Measurements from ENCODE around the gene ARHGAP27. TPM values are rescaled to one million over a fixed set of nuclear protein-coding genes. Genes with fewer than 3 reads are reported as not detected.

Gene ARHGAP27
- polyA plus RNA-seq, 1 donor (not counting 4 experiments of a cell fraction or from before 2014, with no cell fraction given) = 14.4 TPM

- dilution Hi-C loops (cut with MboI; ENCODE audit: extremely low pct_ligation_motif_present, low sequenced_read_pairs) = no loop called here
- Histone ChIP-seq H3K4me1 (ENCODE audit: control insufficient read depth, extremely low read depth, insufficient read depth, low read length) (peaks cover 8% of the 10 kb centered on the region), H3K36me3 (ENCODE audit: control insufficient read depth in 2 of 2, extremely low read depth in 1 of 2, insufficient read depth in 2 of 2, low read length in 2 of 2) (no peaks in the 10 kb centered on the region), H3K4me2 (ENCODE audit: control insufficient read depth, extremely low read depth, insufficient read depth, low read depth, low read length) (no peak overlapping the region), H2AFZ (ENCODE audit: control insufficient read depth, low read length) (no peak overlapping the region), H3K9me3 (ENCODE audit: control insufficient read depth, low read depth, low read length) (no peaks in the 10 kb centered on the region), H3K27me3 (ENCODE audit: control insufficient read depth, extremely low read depth, insufficient read depth, low read length) (no peaks in the 10 kb centered on the region), H3K9ac (ENCODE audit: control insufficient read depth, extremely low read depth, insufficient read depth, low read length) (no peak overlapping the region), H3K4me3 (ENCODE audit: control insufficient read depth in 2 of 3, extremely low read depth in 1 of 3, insufficient read depth in 2 of 3, low read depth in 1 of 3, low read length in 3 of 3) (no peak overlapping the region), H3K79me2 (ENCODE audit: control insufficient read depth, insufficient read depth, low read length) (no peaks in the 10 kb centered on the region), H4K20me1 (ENCODE audit: control insufficient read depth, extremely low read depth, insufficient read depth, low read length) (no peaks in the 10 kb centered on the region), H3K9me1 (ENCODE audit: control insufficient read depth, extremely low read depth, insufficient read depth, low read length) (no peaks in the 10 kb centered on the region), H3K27ac (ENCODE audit: control insufficient read depth, insufficient read depth, low read length) (no peak overlapping the region)
- DNase-seq (ENCODE audit: low read depth, low spot score) (no peak), FAIRE-seq (no peak)
- no peak for TF ChIP-seq EZH2 (IDR thresholded peaks at IDR 0.05; ENCODE audit: low read length)
- TF ChIP-seq, protein P1, sequence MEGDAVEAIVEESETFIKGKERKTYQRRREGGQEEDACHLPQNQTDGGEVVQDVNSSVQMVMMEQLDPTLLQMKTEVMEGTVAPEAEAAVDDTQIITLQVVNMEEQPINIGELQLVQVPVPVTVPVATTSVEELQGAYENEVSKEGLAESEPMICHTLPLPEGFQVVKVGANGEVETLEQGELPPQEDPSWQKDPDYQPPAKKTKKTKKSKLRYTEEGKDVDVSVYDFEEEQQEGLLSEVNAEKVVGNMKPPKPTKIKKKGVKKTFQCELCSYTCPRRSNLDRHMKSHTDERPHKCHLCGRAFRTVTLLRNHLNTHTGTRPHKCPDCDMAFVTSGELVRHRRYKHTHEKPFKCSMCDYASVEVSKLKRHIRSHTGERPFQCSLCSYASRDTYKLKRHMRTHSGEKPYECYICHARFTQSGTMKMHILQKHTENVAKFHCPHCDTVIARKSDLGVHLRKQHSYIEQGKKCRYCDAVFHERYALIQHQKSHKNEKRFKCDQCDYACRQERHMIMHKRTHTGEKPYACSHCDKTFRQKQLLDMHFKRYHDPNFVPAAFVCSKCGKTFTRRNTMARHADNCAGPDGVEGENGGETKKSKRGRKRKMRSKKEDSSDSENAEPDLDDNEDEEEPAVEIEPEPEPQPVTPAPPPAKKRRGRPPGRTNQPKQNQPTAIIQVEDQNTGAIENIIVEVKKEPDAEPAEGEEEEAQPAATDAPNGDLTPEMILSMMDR (optimal IDR thresholded peaks at IDR 0.05 in 1 of 3, IDR thresholded peaks at IDR 0.05 in 1 of 3, conservative IDR thresholded peaks at IDR 0.05 in 1 of 3; ENCODE audit: extremely low read depth in 1 of 3, insufficient read depth in 2 of 3, low read length in 3 of 3) = no peak
Observed at GRCh38 chr17:45346216-45347015, 86.3 kb downstream of the ARHGAP27 start.

GRCh38 chr17:45345554-45346215 lies 87.0 kb downstream of the ARHGAP27 start:
- no peaks in the 10 kb centered on the region for H3K36me3 ChIP-seq (ENCODE audit: control insufficient read depth in 2 of 2, extremely low read depth in 1 of 2, insufficient read depth in 2 of 2, low read length in 2 of 2)
- H3K4me2 ChIP-seq (ENCODE audit: control insufficient read depth, extremely low read depth, insufficient read depth, low read depth, low read length) = no peak overlapping the region
- H4K20me1 ChIP-seq (ENCODE audit: control insufficient read depth, extremely low read depth, insufficient read depth, low read length) = no peaks in the 10 kb centered on the region
- no peak overlapping the region for H3K9ac ChIP-seq (ENCODE audit: control insufficient read depth, extremely low read depth, insufficient read depth, low read length)
- no peak overlapping the region for H2AFZ ChIP-seq (ENCODE audit: control insufficient read depth, low read length)
- no peak for FAIRE-seq
- H3K4me1 ChIP-seq (ENCODE audit: control insufficient read depth, extremely low read depth, insufficient read depth, low read length) = peaks cover 9% of the 10 kb centered on the region
- dilution Hi-C loops (cut with MboI; ENCODE audit: extremely low pct_ligation_motif_present, low sequenced_read_pairs) = no loop called here
- no peaks in the 10 kb centered on the region for H3K79me2 ChIP-seq (ENCODE audit: control insufficient read depth, insufficient read depth, low read length)
- H3K27ac ChIP-seq (ENCODE audit: control insufficient read depth, insufficient read depth, low read length) = no peak overlapping the region
- no peaks in the 10 kb centered on the region for H3K27me3 ChIP-seq (ENCODE audit: control insufficient read depth, extremely low read depth, insufficient read depth, low read length)
- DNase-seq (ENCODE audit: low read depth, low spot score) = no peak
- no peak overlapping the region for H3K4me3 ChIP-seq (ENCODE audit: control insufficient read depth in 2 of 3, extremely low read depth in 1 of 3, insufficient read depth in 2 of 3, low read depth in 1 of 3, low read length in 3 of 3)
- no peaks in the 10 kb centered on the region for H3K9me1 ChIP-seq (ENCODE audit: control insufficient read depth, extremely low read depth, insufficient read depth, low read length)
- no peak for TF ChIP-seq EZH2 (IDR thresholded peaks at IDR 0.05; ENCODE audit: low read length)
- TF ChIP-seq, protein P1 (optimal IDR thresholded peaks at IDR 0.05 in 1 of 3, IDR thresholded peaks at IDR 0.05 in 1 of 3, conservative IDR thresholded peaks at IDR 0.05 in 1 of 3; ENCODE audit: extremely low read depth in 1 of 3, insufficient read depth in 2 of 3, low read length in 3 of 3) = no peak
- H3K9me3 ChIP-seq (ENCODE audit: control insufficient read depth, low read depth, low read length) = no peaks in the 10 kb centered on the region
